AG04450 (cell line): ENCODE results near the gene JUNB. TPM values are rescaled to one million over a fixed set of nuclear protein-coding genes. Genes with fewer than 3 reads are reported as not detected.

Experiments used
- CTCF ChIA-PET: fragments of 300-600, 350-600 bp; formaldehyde crosslinking; extraction: SDS; loops from one replicate; lab custom pipeline; 2022; ENCODE audit warnings: antibody characterized with exemption, inconsistent platforms; lab: Charles Lee
- POLR2A ChIA-PET: fragments of 350-600 bp; formaldehyde crosslinking; extraction: SDS; loops from one replicate; lab custom pipeline; 2021; ENCODE audit warnings: antibody characterized with exemption, inconsistent platforms; lab: Yijun Ruan, JAX
- DNase-seq: peaks from one replicate; pipeline ENCODE4 v3.0.0-alpha.2; 2011; ENCODE audit warnings: low read depth, low spot score
- H3K27ac ChIP-seq: one replicate; pipeline ENCODE4 v1.5.1; 2012; ENCODE audit warnings: low read depth, low read length, control low read depth
- H3K27me3 ChIP-seq: one replicate; pipeline ENCODE4 v1.6.0; 2012; ENCODE audit warnings: low read length; ENCODE audit not compliant: control insufficient read depth, insufficient read depth
- H3K4me3 ChIP-seq: 2 replicates; pipeline ENCODE4 v1.5.1; 2011; ENCODE audit warnings: mild to moderate bottlenecking, low read depth, low read length, control low read depth
- H3K9me3 ChIP-seq: 2 replicates; pipeline ENCODE4 v1.5.1; 2012; ENCODE audit warnings: low read length; ENCODE audit not compliant: control insufficient read depth, insufficient read depth
- polyA plus RNA-seq: library from polyadenylated mRNA; depleted of rRNA; stranded (reverse); fragments of >200 nt; gene quantifications from 2 replicates; pipeline ENCODE4 v1.2.3, GENCODE V29; 2011
- TF ChIP-seq, protein P1 (sequence below): IDR thresholded peaks from 2 replicates; pipeline ENCODE4 v1.5.1; 2011; ENCODE audit warnings: low read depth, low read length, control low read depth, inconsistent platforms

The JUNB gene
- polyA plus RNA-seq, 1 experiment = 24.1 TPM

DNA sequence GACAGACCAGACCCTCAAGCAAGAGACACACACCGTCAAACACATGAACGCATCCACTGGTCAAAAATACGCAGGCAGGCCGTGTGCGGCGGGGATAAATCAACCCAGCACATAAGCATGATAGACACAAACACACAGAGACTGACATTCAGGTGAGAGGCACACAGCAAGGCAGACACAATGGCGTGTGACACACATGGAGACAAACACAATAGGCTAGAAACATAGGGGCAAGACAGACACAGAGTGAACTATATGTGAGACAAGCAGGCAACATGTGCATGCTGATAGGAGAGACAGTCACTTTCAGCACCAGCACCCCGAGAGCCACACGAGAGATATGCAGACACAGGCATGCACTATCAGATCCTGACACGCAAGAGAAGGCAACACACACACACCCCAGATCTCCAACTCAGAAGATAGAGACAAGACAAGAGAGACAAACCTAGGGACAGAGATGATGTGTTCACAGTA, 6.9 kb upstream of the JUNB start:
- Histone ChIP-seq H3K9me3 (no peaks in the 10 kb centered on the region; the same call in 1 of the 2 replicates), H3K4me3 (no peak overlapping the region), H3K27me3 (no peaks in the 10 kb centered on the region), H3K27ac (peak overlapping the region; percentile 47)
- POLR2A ChIA-PET = interaction anchor here (1.0 kb wide), 1 partner anchor 8 kb away, joined by 3 read pairs; no protein-coding TSS in a partner anchor
- CTCF ChIA-PET = no interaction called here
- TF ChIP-seq, protein P1, sequence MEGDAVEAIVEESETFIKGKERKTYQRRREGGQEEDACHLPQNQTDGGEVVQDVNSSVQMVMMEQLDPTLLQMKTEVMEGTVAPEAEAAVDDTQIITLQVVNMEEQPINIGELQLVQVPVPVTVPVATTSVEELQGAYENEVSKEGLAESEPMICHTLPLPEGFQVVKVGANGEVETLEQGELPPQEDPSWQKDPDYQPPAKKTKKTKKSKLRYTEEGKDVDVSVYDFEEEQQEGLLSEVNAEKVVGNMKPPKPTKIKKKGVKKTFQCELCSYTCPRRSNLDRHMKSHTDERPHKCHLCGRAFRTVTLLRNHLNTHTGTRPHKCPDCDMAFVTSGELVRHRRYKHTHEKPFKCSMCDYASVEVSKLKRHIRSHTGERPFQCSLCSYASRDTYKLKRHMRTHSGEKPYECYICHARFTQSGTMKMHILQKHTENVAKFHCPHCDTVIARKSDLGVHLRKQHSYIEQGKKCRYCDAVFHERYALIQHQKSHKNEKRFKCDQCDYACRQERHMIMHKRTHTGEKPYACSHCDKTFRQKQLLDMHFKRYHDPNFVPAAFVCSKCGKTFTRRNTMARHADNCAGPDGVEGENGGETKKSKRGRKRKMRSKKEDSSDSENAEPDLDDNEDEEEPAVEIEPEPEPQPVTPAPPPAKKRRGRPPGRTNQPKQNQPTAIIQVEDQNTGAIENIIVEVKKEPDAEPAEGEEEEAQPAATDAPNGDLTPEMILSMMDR = no peak
- DNase-seq = no peak

DNA sequence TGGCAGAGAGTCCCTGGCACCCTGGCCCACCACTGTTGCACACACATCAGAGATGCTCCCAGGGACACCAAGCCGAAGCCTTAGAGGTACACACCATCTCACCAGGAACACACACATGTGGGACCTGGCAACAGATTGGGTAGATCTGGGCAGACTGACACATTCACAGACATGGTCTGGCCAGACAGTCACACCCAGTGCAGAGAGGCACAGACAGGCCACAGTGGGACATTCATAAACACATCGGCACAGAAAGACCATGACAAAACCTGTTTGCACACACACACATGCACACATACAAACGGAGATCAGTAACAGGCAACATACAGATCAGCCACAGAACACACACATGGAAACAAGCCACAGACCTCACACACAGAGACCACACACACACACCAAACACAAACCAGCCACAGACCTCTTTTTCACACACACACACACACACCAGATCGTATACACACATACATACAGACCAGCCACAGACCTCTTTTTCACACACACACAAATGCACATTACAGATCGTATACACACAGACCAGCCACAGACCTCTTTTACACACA, 6.3 kb upstream of the JUNB start:
- TF ChIP-seq, protein P1 = no peak
- Histone ChIP-seq H3K4me3 (no peak overlapping the region), H3K9me3 (no peaks in the 10 kb centered on the region; the same call in 1 of the 2 replicates), H3K27me3 (no peaks in the 10 kb centered on the region), H3K27ac (peak overlapping the region; percentile 47)
- ChIA-PET POLR2A (no interaction called here), CTCF (interaction anchor here (1.4 kb wide), 1 partner anchor 11 kb away, joined by 4 read pairs; no protein-coding TSS in a partner anchor)
- DNase-seq = no peak

DNA sequence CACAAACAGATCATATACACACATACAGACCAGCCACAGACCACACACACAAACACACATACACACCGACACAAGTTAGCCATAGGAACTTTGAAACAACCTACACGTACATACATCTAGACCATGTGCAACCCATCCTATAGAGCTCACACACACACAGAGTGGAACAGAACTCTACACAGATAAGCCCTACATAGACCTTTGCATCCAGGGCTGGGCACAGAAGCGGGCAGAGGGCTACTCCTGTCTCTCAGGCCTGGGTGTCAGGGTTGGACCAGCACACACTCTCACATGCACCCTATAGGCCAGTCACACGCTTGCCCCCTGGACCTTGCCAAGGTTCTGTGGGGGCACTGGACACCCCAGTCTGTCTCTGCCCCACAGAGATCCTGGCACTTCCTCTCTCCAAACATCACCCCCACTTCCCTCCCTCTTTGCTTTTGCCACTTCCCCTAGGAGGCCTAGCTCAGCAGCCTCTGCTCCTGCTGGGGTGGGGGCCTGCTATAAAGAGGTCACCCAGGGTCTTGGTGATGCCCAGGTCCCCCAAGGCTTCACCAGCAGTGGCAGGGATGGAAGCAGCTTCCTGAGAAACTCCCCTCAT, 5.8 kb upstream of the JUNB start:
- peak overlapping the region; percentile 31 for H3K27ac ChIP-seq
- no peaks in the 10 kb centered on the region; the same call in 1 of the 2 replicates for H3K9me3 ChIP-seq
- H3K4me3 ChIP-seq = no peak overlapping the region
- TF ChIP-seq, protein P1 = no peak
- CTCF ChIA-PET = interaction anchor here (1.4 kb wide), 1 partner anchor 11 kb away, joined by 4 read pairs; no protein-coding TSS in a partner anchor
- POLR2A ChIA-PET = no interaction called here
- H3K27me3 ChIP-seq = no peaks in the 10 kb centered on the region
- no peak for DNase-seq

DNA sequence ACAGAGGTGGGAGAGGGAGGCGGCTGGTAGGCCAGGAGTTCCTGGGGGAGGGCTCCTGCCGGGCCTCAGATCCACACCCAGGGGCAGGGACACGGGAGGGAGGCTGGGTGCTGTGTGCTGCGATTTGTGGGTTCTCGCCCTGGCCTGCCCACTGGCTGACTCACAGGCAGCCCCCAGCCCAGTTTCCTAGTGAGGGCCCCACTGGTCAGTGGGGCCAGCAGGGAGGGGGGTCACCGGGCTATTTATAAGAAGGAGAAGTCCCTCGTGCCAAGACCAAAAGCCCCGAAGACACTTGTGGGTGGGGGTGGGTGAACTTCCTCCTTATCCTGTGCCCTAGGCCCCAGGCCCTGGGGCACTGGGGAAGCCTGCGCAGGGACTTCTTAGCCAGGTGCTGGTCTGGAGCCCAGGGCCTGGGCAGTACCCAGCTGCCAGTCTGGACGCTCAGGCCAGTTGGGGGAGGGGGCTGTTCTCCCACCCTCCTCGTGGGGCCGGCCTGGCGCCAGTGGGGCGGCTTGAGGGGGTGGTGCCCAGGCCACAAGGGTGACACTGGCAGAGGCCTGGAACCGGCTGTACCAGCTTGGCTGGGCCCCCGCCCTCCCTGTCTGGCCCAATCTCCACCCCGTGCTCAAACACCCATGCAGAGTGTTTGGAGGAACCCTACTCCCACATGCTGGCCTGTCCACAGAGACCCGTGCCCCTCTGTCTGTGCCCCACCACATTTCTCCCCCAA, 5.0 kb upstream of the JUNB start:
- CTCF ChIA-PET = interaction anchor here (1.4 kb wide), 1 partner anchor 10 kb away, joined by 4 read pairs; no protein-coding TSS in a partner anchor

More for the DNA sequence above, 5.0 kb upstream of the JUNB start:
- H3K4me3 ChIP-seq = no peak overlapping the region
- TF ChIP-seq, protein P1 = no peak
- H3K9me3 ChIP-seq = no peaks in the 10 kb centered on the region; the same call in 1 of the 2 replicates
- H3K27ac ChIP-seq = peak overlapping the region; percentile 31
- no peak for DNase-seq
- POLR2A ChIA-PET = interaction anchor here (0.6 kb wide), 1 partner anchor 10 kb away, joined by 7 read pairs; no protein-coding TSS in a partner anchor
- no peaks in the 10 kb centered on the region for H3K27me3 ChIP-seq
